Spleen (tissue), 7 donors: ENCODE data around the gene LCE1D.

Source experiments
- POLR2A ChIP-seq, 3 donors: fragments of 450-650 bp; IDR thresholded peaks; one replicate each; pipeline ENCODE4 v1.5.1; 2017; ENCODE audit warnings: antibody characterized with exemption in 3 of 3, mild to moderate bottlenecking in 1 of 3
- POLR2AphosphoS5 ChIP-seq, 3 donors: sonication (generic); formaldehyde crosslinking; IDR thresholded peaks; one replicate each; pipeline ENCODE4 v1.5.1; 2017; ENCODE audit warnings: antibody characterized with exemption in 3 of 3
- TF ChIP-seq, protein P1 (sequence below), 11 experiments: fragments of 200-600 bp in 7 of 11; fragments of 450-650 bp in 4 of 11; sonication (generic) in 4 of 11; IDR thresholded peaks in 8 of 11; conservative IDR thresholded peaks in 3 of 11; 1 replicate in 7 of 11; 2 replicates in 4 of 11; pipeline versions ENCODE4 v1.4.0 to v1.8.0; 2016 to 2021; ENCODE audit warnings: antibody characterized with exemption in 11 of 11, inconsistent platforms in 4 of 11, mild to moderate bottlenecking in 1 of 11
- donor health status: DM: no; HTN: no; CAD: no; lungs with moderate emphysema.
- donor health status: DM: no; HTN: no; CAD: no.
- donor health status: DM: no; HTN: no; CAD: no.

- TF ChIP-seq POLR2A (IDR thresholded peaks at IDR 0.05) (no peak), POLR2AphosphoS5 (IDR thresholded peaks at IDR 0.05) (no peak)
- TF ChIP-seq, protein P1, sequence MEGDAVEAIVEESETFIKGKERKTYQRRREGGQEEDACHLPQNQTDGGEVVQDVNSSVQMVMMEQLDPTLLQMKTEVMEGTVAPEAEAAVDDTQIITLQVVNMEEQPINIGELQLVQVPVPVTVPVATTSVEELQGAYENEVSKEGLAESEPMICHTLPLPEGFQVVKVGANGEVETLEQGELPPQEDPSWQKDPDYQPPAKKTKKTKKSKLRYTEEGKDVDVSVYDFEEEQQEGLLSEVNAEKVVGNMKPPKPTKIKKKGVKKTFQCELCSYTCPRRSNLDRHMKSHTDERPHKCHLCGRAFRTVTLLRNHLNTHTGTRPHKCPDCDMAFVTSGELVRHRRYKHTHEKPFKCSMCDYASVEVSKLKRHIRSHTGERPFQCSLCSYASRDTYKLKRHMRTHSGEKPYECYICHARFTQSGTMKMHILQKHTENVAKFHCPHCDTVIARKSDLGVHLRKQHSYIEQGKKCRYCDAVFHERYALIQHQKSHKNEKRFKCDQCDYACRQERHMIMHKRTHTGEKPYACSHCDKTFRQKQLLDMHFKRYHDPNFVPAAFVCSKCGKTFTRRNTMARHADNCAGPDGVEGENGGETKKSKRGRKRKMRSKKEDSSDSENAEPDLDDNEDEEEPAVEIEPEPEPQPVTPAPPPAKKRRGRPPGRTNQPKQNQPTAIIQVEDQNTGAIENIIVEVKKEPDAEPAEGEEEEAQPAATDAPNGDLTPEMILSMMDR (IDR thresholded peaks at IDR 0.05 in 8 of 11, conservative IDR thresholded peaks at IDR 0.05 in 3 of 11), result no peak
These were observed 38.8 kb upstream of the LCE1D start, which contains the start of gene KPRP for GRCh38 chr1:152757747-152758146.
